AG08396 (cell line): ENCODE results near the gene PLCH1.
A peak's percentile ranks its signal among the peaks of the same experiment; 100 is the strongest.

Experiments
- DNase-seq: peaks from one replicate; pipeline ENCODE4 v3.0.0; 2012; ENCODE audit warnings: low spot score, mixed read lengths

PLCH1 gene

DNA sequence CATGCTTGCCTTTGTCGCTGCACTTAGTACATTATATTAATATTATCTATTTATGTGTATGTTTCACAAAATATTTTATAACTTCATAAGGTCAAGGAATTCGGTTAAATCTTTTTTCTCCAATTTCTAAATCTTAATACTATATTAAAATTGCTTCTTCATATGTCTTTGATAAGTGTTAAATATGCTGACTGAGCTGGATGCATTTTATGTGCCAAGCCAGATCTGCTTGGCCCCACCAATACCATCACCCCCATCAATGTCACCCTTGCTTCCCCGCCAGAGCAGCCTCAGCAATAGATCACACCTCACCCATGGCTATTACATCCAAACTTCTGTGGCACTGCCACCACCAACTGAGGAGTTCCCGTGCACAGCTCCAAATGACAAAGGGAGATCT lies 287.3 kb downstream of the PLCH1 start:
- no peak for DNase-seq

- DNase-seq: no peak
Observed at GRCh38 chr3:155455765-155456164, 289.1 kb downstream of the PLCH1 start.

DNA sequence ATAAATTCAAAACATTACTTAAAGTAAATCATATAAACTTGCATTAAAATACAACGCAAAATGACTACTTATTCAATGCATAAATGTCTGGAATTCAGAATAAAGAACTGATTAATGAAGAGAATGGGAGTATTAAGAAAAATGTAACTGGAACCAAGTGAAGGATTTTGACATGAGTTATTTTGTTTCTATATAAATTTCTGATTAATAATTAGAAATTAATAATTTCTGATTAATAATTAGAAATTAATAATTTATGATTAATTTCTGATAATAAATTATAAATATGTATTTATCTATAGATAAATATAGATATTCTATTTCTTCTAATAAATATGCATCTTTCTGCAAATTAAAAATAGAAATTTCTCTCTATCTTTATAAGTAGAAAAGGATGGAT lies 291.4 kb downstream of the PLCH1 start:
- no peak for DNase-seq

DNA sequence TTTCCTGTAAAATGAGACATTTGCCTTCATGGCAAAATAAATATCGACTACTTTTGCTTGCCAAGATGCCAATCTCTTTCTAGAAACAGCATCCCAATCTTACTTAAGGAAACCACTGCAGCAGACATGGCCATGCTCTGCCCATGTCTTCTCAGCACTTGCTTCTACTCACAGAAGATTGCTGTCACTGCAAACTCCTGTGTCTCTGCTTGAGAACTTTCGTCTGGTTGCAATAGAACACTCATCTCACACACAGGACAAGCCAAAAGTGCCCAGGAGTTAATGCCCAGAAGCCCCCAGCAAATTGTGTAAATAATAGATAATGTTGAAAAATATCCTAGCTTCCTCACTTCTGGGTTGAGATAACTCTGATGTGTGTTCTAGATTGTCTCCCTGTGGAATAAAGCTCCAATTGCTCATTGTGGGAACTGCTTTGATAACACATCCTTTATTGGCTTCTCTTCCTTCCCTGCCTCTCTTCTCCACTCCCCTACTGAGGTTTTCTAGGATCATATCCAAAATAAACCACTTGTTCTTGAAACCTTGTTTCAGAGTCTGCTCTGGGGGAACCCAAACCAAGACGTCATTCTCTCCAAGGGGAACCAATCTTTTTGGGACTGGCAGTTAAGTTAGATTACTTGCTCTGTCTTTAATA lies 295.1 kb downstream of the PLCH1 start:
- DNase-seq: no peak

GRCh38 chr3:155448531-155448930 lies 296.3 kb downstream of the PLCH1 start:
- no peak for DNase-seq

- DNase-seq: no peak
Observed at GRCh38 chr3:155446366-155446765, 298.5 kb downstream of the PLCH1 start.

GRCh38 chr3:155444771-155445170 lies 300.1 kb downstream of the PLCH1 start:
- no peak for DNase-seq

GRCh38 chr3:155443815-155444214 lies 301.1 kb downstream of the PLCH1 start:
- no peak for DNase-seq

DNA sequence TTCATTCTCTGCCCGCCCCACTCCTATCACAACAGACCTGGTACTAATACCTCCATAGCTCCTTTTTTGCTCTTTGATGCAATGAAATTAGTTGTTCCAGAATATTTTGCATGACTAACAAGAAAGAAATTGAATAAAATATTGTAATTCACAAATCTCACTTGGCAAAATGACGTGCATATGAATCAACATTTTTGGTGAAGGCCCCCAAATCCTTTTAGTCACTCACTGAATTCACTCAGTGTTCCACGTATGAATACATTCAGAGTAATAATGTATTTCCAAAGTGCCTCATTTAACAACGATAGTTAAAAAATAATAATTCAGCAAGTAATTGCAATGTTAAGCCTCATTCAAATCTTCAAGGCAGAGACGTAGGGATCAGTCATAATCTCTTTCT lies 302.8 kb downstream of the PLCH1 start:
- DNase-seq: no peak

- DNase-seq: no peak
Observed at GRCh38 chr3:155441506-155441905, 303.4 kb downstream of the PLCH1 start.

GRCh38 chr3:155441026-155441425 lies 303.8 kb downstream of the PLCH1 start:
- DNase-seq: no peak

DNA sequence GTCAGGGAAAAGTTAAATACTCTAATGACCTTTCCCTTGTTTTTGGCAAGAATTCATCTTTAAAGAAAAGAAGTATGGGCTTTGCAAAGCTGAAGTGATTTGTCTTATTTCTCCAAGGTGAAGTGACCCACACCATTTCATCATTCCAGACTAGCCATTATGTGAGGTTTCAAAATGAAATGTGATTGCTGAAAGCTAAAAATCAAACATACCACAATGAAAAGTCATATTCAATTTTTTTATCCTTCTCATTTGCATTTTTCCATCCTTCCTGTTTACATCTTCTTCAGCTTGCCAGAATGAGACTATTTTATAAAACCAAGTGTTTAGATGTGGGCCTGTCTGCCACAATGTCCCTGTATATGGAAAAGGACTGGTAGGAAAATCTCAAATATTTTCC lies 309.1 kb downstream of the PLCH1 start:
- peak; percentile 5 for DNase-seq

- DNase-seq: no peak
Observed at GRCh38 chr3:155431856-155432570, 312.9 kb downstream of the PLCH1 start.

DNA sequence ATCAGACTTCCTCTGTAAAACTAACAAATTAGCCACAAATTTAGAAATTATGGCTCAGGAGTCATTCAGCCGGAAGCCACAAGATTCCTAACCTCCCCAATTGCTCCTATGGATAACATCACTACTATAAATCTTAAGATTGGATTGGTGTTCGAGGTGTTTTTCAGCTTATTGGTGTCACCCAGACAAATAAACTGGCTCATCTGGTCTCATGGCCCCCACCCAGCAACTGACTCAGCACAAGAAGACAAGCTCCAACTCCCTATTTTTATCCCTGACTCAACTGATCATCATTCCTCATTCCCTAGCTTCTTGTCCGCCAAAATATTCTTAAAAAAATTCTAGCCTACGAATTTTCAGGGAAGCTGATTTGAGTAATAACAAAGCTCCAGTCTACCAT lies 316.3 kb downstream of the PLCH1 start:
- DNase-seq: peak; percentile 57

GRCh38 chr3:155426524-155427230 lies 318.2 kb downstream of the PLCH1 start:
- no peak for DNase-seq

DNA sequence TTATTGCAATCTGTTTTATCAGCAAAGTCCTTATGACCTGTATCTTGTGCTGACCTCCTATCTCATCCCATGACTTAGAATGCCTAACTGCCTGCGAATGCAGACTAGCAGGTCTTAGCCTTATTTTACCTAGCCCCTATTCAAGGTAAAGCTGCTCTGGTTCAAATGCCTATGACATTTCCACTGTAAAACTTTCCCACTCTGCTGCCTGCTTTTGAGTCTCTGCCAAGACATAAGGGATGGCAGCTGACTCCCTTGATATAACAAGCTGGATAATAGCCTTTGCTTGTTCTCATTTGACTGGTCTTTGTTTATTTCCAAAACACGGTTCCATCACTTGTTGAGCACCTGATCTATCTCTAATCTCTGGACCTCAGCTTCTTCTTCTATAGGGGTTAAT lies 319.5 kb downstream of the PLCH1 start:
- no peak for DNase-seq

DNA sequence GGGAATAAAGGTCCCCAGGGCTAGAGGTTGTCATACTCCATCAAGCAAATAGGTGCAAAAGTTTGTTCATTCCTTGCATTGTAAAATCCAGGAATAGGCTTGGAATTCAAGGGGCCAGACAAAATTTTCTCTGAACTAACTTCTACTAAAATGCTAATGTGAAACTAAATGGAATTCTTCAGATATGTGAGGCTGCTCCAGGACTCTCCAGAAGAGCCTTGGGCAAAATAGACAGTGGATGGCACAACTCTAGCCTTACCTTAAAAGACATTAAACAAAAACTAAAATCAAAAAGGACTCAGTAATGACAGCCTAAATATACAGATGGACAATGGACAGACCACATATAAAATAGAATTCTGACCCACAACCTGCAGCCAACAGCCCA lies 320.6 kb downstream of the PLCH1 start:
- no peak for DNase-seq

DNA sequence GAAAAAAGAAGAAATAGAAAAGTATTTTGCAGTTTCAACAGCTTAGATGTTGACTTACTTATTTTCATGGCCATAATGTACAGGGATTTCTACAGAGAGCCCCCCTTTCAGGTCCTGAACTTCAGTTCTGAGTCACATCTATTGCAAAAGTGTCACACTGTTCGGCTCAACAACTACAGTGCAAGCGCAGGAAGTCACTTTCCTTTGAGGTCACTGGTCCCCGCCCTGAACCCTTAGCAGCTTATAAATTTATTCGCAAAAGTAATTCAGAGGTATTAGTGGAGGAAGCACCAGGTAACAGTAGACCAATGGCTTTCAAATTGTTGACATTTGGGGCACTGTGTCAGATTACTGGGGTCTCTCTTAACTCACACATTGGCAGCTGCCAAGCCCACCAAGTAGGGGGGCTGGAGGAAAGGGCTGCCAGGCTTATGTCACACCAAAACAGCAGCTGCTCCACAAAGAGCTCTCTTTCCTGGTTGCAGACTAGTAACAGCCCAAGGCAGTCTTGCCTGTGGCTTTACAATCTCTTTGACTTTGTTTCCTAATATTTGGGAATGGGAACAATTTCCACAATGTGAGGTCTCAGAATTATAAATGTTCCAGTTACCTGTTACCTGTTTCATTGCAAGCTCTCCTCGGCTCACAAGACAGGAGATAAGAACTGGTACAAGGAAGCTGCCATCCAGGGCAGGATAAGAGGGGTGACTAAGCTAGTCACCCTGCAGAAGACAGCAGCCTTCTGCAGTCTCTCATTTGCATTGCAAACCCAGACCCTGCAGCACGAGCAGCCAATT lies 321.1 kb downstream of the PLCH1 start:
- DNase-seq: no peak

GRCh38 chr3:155420881-155421486 lies 323.9 kb downstream of the PLCH1 start:
- no peak for DNase-seq

- DNase-seq: no peak
Observed at GRCh38 chr3:155420406-155420805, 324.5 kb downstream of the PLCH1 start.

- DNase-seq: no peak
Observed at GRCh38 chr3:155418407-155418806, 326.5 kb downstream of the PLCH1 start.

GRCh38 chr3:155417119-155417517 lies 327.8 kb downstream of the PLCH1 start:
- DNase-seq: no peak
